B cell (primary cell): ENCODE results near the gene SDCCAG8.

Experiments used
- CTCF ChIP-seq: fragments of 200-600 bp; IDR thresholded peaks from one replicate; pipeline ENCODE4 v1.8.0; 2022; ENCODE audit warnings: antibody characterized with exemption, mild to moderate bottlenecking
- EZH2 ChIP-seq: IDR thresholded peaks from 2 replicates; pipeline ENCODE4 v1.6.1; 2012; ENCODE audit warnings: borderline replicate concordance, low read depth, mild to moderate bottlenecking, moderate library complexity, low read length; ENCODE audit not compliant: insufficient read depth, poor library complexity, severe bottlenecking

- TF ChIP-seq EZH2 (no peak), CTCF (no peak)
Measured at GRCh38 chr1:243287123-243287460, 31.3 kb downstream of the SDCCAG8 start.
